Stimulated activated CD4-positive, alpha-beta T cell treated with anti-CD3 and anti-CD28 coated beads, TNF-alpha, amount 100 ng/mL, for 1 hour (primary cell): Measurements from ENCODE around the gene USP54.

ENCODE experiments used
- DNase-seq, 3 donors: peaks; one replicate each; pipeline ENCODE4 v3.0.0-alpha.2; 2020; ENCODE audit warnings: low read depth in 3 of 3, low spot score in 1 of 3

USP54 gene

DNA sequence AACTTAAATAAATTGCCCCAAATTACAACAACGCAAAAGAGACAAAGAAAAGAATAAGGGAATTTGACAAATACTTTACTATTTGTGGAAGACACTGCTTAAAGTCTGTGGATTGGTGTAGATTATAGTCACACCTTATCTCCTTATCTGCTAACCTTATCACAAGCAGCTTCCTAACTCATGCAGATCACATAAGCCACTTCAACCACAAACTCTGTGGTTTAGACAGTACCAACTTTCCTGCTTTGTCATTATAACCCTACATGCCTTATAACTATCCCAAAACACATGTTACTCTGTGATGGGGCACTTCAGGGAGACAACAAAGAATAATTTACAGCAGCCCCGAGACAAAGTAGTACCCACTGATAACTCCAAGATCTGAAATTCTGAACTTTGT, 53.9 kb downstream of the USP54 start:
- no peak for DNase-seq

DNA sequence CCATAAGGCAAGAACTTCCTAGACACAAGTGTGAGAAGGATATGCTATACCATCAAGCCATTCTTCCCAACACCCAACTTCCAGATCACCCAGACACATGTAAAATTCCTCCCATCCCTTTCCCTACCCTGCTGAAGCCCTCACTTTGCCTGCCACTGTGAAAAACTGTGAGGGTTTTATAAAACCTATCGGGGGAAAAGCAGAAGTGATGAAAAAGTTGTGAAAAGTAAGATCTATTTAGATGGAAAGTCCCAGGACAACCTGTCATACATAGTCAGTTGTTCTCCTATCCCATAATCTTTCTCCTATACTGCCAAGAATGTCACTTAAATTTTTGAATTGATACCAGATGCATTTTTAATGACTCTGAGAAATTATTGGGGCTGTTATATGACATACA, 56.3 kb downstream of the USP54 start:
- DNase-seq: no peak

DNA sequence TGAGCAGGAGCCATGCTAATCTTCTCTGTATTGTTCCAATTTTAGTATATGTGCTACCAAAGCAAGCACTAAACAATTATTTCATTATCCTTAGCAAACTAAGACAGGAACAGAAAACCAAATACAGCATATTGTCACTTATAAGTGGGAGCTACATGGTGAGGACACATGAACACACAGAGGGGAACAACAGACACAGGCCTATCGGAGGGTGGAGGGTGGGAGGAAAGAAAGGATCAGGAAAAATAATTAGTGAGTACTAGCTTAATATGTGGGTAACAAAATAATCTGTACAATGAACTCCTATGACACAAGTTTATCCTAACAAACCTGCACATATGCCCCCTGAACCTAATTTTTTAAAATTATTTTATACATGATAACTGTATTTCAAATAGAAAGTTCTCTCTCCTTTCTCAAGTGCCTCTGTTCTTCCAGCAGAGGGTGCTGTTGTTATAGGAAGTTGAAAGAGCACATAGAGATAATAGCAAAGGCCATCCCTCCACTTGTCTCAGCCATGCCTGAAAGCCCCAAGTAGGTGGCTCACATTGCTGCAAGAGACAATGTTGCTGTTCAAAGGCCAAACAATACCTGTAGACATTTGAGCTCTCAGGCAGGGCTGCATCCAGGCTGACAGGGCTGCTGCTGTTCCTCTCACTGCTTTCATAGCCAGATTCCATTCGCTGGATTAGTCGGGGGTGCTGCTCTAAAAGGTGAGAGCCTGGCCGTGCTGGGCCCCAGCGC, 61.9 kb downstream of the USP54 start:
- DNase-seq: peak in 2 of 3 donors; percentile 4 to 7

GRCh38 chr10:73522263-73522662, 68.9 kb downstream of the USP54 start:
- DNase-seq: no peak

DNA sequence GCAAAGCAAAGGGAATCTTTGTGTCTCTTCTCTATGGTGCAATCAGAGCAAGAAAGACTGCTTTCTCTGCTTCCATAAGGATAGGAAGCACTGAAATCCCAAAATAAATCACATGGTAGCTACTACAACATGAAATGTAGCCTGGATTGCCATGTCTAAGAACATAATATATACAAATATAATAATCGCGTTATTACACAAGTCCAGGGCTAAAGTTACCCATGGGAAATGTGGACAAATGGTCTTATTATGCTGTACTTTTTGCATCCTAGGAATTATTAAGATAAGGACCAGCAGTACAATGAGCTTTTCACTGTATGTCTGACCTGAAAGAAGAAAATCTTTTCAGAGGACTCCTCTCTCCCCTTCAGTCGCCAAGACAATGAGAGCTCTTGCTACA, 71.8 kb downstream of the USP54 start:
- no peak for DNase-seq

GRCh38 chr10:73517166-73517888, 73.8 kb downstream of the USP54 start:
- DNase-seq: no peak

DNA sequence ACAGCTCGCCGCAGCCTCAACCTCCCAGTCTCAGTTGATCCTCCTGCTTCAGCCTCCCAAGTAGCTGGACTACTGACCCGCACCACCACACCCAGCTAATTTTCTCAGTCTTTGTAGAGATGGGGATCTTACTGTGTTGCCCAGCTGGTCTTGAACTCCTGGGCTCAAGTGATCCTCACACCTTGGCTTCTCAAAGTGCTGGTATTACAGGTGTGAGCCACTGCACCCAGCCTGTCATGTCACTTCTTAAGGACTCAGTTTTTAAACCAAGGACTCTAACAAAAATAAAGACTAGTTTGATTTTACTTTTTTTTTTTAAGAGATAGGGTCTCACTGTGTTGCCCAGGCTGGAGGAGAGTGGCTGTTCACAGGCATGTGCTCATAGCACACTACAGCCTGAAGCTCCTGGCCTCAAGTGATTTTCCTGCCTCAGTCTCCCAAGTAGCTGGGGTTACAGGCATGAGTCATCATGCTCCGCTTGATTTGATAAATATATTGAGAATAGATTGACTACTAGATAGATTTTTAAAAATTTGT, 78.9 kb downstream of the USP54 start:
- DNase-seq: no peak

DNA sequence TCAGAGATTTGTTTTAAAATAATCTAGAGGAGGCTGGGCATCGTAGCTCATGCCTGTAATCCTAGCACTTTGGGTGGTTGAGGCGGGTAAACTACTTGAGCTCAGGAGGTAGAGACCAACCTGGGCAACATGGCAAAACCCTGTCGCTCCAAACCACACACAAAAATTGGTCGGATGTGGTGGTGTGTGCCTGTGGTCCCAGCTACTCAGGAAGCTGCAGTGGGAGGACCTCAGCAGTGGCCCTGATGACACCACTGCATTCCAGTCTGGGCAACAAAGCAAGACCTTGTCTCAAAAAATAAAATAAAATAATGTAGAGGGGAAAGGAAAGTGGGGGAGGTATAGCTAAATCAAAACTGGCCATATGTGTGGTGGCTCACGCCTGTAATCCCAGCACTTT, 81.4 kb downstream of the USP54 start:
- no peak for DNase-seq

- DNase-seq: no peak
Observed at GRCh38 chr10:73506491-73506890, 84.7 kb downstream of the USP54 start.

DNA sequence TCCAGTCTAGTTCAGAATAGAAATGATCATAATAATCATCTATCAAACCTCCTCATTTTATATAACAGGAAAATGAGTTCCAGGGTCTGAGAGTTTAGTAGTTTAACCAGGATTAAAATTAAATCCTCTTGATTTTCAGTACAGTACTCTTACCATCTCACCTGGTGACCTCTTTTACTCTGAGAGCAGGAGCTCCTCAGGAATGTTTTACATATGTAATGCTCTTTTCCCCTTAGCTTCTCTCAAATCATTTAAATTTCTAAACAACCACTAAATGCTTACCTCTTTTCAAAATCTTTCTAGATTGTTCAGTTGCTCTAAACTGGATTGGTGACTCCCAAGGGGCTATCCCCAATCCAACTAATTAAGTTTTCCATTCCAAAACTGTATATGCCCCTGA, 85.1 kb downstream of the USP54 start:
- DNase-seq: no peak

DNA sequence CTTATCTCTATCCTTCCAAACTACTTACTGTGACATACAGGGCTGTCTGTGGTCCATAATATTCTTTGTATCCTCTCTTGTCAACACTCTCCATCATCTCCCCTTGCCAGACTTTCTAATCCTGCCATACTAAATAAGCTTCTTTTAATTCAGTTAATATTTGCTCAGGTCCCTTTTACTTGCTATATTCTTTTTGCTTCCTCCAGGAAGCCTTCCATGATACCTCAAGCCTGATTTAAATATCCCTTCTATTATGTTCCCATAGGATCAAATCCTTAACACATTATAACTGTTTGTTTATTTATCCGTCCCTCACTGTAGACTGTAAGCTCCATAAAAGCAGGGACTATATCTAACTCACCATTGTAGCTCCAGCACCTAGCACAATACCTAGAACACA, 88.1 kb downstream of the USP54 start:
- no peak for DNase-seq

DNA sequence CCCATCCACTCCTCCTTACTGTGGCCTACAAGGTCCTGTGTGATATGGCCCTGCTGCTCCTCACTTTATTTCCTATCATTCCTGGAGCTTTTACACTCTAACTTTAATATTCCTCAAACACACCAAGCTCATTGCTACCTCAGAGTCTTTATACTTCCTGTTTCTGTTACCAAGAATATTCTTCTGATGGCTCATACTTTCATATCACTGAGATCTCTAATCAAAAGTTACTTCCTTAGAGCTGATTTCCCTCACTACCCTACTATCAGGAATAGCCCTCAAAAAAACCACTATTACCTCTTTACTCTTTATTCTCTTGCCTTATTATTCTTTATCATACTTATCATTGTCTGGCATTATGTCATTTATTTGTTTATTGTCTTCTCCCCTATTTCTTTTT, 89.5 kb downstream of the USP54 start:
- DNase-seq: no peak

DNA sequence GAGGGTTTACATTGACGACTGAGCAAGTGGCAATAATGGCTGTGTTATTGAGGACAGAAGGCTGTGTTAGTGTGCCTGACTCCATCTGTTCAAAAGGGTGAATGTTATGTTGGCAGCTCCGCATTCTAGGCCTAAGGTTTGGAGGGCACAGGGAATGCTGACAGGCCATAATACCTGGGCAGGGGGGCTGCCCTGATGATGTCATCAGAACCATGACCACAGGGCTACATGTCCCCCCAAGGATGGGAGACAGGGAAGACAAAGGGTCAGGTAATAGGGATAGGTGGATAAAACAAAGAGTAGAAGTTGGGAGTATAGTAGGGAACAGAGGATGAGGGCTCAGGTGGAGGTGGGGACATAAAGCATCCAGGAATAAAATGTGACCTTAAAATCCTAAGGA, 93.5 kb downstream of the USP54 start:
- no peak for DNase-seq

GRCh38 chr10:73495884-73496674, 95.1 kb downstream of the USP54 start, which contains the start of gene PPP3CB:
PPP3CB (minus strand) TSS chr10:73496024; CDS start chr10:73495889, 135 bp downstream.
- DNase-seq: peak; percentile 73 to 82 (median 75)

DNA sequence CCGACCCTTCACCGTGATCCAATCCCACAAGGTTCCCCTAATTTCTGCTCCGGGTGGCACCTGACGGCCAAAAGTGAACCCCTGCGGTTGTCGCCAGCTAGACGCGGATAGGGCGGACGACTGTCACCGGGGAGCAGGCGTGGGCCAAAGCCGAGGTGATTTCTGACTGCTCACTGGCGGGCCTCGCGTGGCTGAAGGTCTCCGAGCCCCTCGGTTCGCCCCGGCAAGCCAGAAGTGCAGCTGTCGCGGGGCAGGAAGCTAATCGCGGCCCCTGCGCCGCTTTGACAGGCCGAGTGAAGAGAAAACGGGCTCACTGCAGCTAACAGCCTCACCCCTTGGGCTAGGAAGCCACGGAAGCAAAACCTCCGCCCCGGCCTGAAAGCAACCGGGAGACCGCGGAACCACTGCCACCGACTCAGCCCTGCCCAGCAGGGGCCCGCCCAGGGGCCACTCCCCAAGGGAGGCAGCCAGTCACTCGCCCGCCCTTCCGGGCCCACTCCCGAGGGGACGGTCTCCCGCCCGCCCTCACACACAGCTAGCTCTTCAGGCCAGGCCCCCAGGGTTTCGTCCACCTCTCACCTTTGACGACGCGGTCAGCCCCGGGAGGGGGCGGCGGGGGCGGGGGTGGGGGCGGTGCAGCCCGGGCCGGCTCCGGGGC, 95.8 kb downstream of the USP54 start:
- peak; percentile 65 to 70 (median 69) for DNase-seq

DNA sequence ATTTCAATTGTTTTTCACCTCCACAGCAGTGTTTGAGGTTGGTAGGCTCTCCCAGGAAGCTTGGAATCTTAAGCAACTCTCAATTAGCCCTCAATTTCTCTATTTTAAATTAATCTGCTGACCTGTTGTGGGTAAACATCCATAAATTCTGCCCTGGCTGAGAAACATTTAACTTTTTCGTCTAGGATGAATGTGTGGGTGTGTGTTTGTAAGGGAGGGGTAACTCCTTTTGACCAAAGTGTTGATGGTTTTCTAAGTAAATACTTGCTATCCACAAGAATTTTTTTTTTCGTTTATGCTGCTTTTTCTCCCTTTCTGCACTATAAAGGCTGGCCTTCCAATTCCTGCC, 96.3 kb downstream of the USP54 start:
- no peak for DNase-seq

- no peak for DNase-seq
Observed at GRCh38 chr10:73494213-73494612, 96.9 kb downstream of the USP54 start.

GRCh38 chr10:73493781-73494180, 97.4 kb downstream of the USP54 start:
- DNase-seq: no peak

- DNase-seq: no peak
Observed at GRCh38 chr10:73486601-73487000, 104.5 kb downstream of the USP54 start.

- DNase-seq: no peak
Observed at GRCh38 chr10:73485320-73485719, 105.8 kb downstream of the USP54 start.

DNA sequence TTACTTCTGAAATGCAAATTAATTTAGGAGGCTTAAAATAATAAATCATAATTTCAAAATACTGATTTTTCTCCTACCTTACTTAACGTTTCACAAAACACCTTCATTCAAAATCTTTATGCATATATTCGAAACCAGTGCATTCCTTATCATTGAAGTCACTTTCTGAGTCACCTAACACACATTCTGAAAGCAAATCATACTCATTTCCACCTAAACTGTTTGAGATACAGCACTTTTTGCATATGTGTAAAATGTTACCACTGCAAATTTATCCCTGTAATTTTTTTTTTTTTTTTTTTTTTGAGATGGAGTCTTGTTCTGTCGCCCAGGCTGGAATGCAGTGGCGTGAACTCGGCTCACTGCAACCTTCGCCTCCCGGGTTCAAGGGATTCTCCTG, 111.0 kb downstream of the USP54 start:
- DNase-seq: no peak
